Neural progenitor cell (in vitro differentiated cells): ENCODE results near the gene ASTN1. TPM values are rescaled to one million over a fixed set of nuclear protein-coding genes. Genes with fewer than 3 reads are reported as not detected.
A peak's percentile ranks its signal among the peaks of the same experiment; 100 is the strongest.

Source experiments
- DNase-seq: peaks from one replicate; pipeline ENCODE4 v3.0.0-alpha.2; 2016; ENCODE audit warnings: low spot score
- H2AFZ ChIP-seq: fragments of 200-600 bp; sonication (generic); replicated peaks from 2 replicates; pipeline ENCODE4 v1.6.1; 2016; ENCODE audit warnings: antibody characterized with exemption
- H3F3A ChIP-seq: fragments of 200-600 bp; sonication (generic); 2 replicates; pipeline ENCODE4 v1.6.1; 2016; ENCODE audit warnings: antibody characterized with exemption, low read depth
- H3K27ac ChIP-seq: fragments of 200-600 bp; sonication (generic); 2 replicates; pipeline ENCODE4 v1.5.1; 2016; ENCODE audit warnings: mild to moderate bottlenecking
- H3K27me3 ChIP-seq: fragments of 200-600 bp; sonication (generic); 2 replicates; pipeline ENCODE4 v1.6.1; 2016; ENCODE audit warnings: mild to moderate bottlenecking, moderate library complexity
- H3K36me3 ChIP-seq: fragments of 200-600 bp; sonication (generic); 2 replicates; pipeline ENCODE4 v1.5.1; 2016
- H3K4me1 ChIP-seq: fragments of 200-600 bp; sonication (generic); 2 replicates; pipeline ENCODE4 v1.6.1; 2016; ENCODE audit warnings: mixed run types
- H3K4me2 ChIP-seq: fragments of 200-600 bp; sonication (generic); 2 replicates; pipeline ENCODE4 v1.6.1; 2016
- H3K4me3 ChIP-seq: fragments of 200-600 bp; sonication (generic); 2 replicates; pipeline ENCODE4 v1.5.1; 2016
- H3K79me2 ChIP-seq: fragments of 200-600 bp; sonication (generic); 2 replicates; pipeline ENCODE4 v1.6.1; 2016; ENCODE audit warnings: low read depth
- H3K9ac ChIP-seq: fragments of 200-600 bp; sonication (generic); 2 replicates; pipeline ENCODE4 v1.6.1; 2016
- H3K9me3 ChIP-seq: fragments of 200-600 bp; sonication (generic); 2 replicates; pipeline ENCODE4 v1.5.1; 2016; ENCODE audit warnings: low read depth
- H4K20me1 ChIP-seq: fragments of 200-600 bp; sonication (generic); 2 replicates; pipeline ENCODE4 v1.6.1; 2016; ENCODE audit warnings: low read depth
- H3K27ac Mint-ChIP-seq: 3 replicates; pipeline ENCODE4 v1.8.0; 2021; ENCODE audit warnings: mixed read lengths
- H3K27me3 Mint-ChIP-seq: 2 replicates; pipeline ENCODE4 v1.8.0; 2022; ENCODE audit warnings: low read depth, mild to moderate bottlenecking, inconsistent platforms, moderate library complexity, mixed read lengths; ENCODE audit not compliant: insufficient read depth
- H3K36me3 Mint-ChIP-seq: 3 replicates; pipeline ENCODE4 v1.8.0; 2021; ENCODE audit warnings: mixed read lengths
- H3K4me1 Mint-ChIP-seq: 3 replicates; pipeline ENCODE4 v1.8.0; 2021; ENCODE audit warnings: mixed read lengths
- H3K4me3 Mint-ChIP-seq: 3 replicates; pipeline ENCODE4 v1.8.0; 2021; ENCODE audit warnings: mild to moderate bottlenecking, moderate library complexity, mixed read lengths
- H3K9me3 Mint-ChIP-seq: 3 replicates; pipeline ENCODE4 v1.8.0; 2020; ENCODE audit warnings: mixed read lengths
- CTCF ChIP-seq: fragments of 200-600 bp; sonication (generic); IDR thresholded peaks from 2 replicates; pipeline ENCODE4 v1.5.1; 2017; ENCODE audit warnings: antibody characterized with exemption, mild to moderate bottlenecking
- EZH2 ChIP-seq: fragments of 200-600 bp; sonication (generic); IDR thresholded peaks from 2 replicates; pipeline ENCODE4 v1.6.1; 2017; ENCODE audit warnings: antibody characterized with exemption, mild to moderate bottlenecking, moderate library complexity
- EZH2phosphoT487 ChIP-seq: fragments of 200-600 bp; sonication (generic); IDR thresholded peaks from 2 replicates; pipeline ENCODE4 v1.6.1; 2017; ENCODE audit warnings: antibody characterized with exemption
- microRNA counts: library from miRNA; unstranded; fragments of <30 nt; microRNA quantifications from one replicate; lab custom pipeline; 2016
- microRNA-seq: library from miRNA; unstranded; fragments of <30 nt; microRNA quantifications from one replicate; pipeline ENCODE4, GENCODE V29; 2016
- small RNA-seq: library from RNA; depleted of rRNA; stranded (forward); fragments of <200 nt; gene quantifications from one replicate; pipeline ENCODE3, GENCODE V24; 2015
- total RNA-seq: library from RNA; depleted of rRNA; stranded (reverse); fragments of >200 nt; gene quantifications from 2 replicates; pipeline ENCODE4 v1.2.3, GENCODE V29; 2015; ENCODE audit warnings: low replicate concordance

Gene ASTN1
- total RNA-seq, 1 donor from 2014 or later: 7.7 TPM

GRCh38 chr1:176811511-176812288, 352.8 kb downstream of the ASTN1 start:
- Histone ChIP-seq H3K36me3 (no peaks in the 10 kb centered on the region), H3F3A (no peaks in the 10 kb centered on the region), H3K79me2 (no peaks in the 10 kb centered on the region), H2AFZ (peak overlapping the region; percentile 60), H4K20me1 (no peaks in the 10 kb centered on the region), H3K27me3 (no peaks in the 10 kb centered on the region), H3K4me2 (peak overlapping the region; percentile 11), H3K9ac (no peak overlapping the region), H3K4me3 (no peak overlapping the region), H3K9me3 (no peaks in the 10 kb centered on the region), H3K27ac (no peak overlapping the region), H3K4me1 (peaks cover 11% of the 10 kb centered on the region)
- DNase-seq: peak; percentile 45
- peaks cover 3% of the 10 kb centered on the region for H3K27me3 Mint-ChIP-seq
- TF ChIP-seq CTCF (no peak), EZH2 (no peak), EZH2phosphoT487 (no peak)
- peak overlapping the region; percentile 17 for H3K27ac Mint-ChIP-seq
- H3K9me3 Mint-ChIP-seq: no peaks in the 10 kb centered on the region
- H3K36me3 Mint-ChIP-seq: no peaks in the 10 kb centered on the region
- no peak overlapping the region for H3K4me3 Mint-ChIP-seq
- peaks cover 14% of the 10 kb centered on the region for H3K4me1 Mint-ChIP-seq

GRCh38 chr1:176809292-176809691, 355.2 kb downstream of the ASTN1 start:
- H3K4me3 Mint-ChIP-seq: no peak overlapping the region
- H3K27ac Mint-ChIP-seq: no peak overlapping the region
- no peaks in the 10 kb centered on the region for H4K20me1 ChIP-seq
- H3K4me1 Mint-ChIP-seq: peaks cover 14% of the 10 kb centered on the region
- H3K4me3 ChIP-seq: no peak overlapping the region
- no peaks in the 10 kb centered on the region for H3K27me3 ChIP-seq
- H3K9ac ChIP-seq: no peak overlapping the region
- H3K4me1 ChIP-seq: peaks cover 11% of the 10 kb centered on the region
- H3K9me3 ChIP-seq: no peaks in the 10 kb centered on the region
- H3K27ac ChIP-seq: no peak overlapping the region
- H3K27me3 Mint-ChIP-seq: peaks cover 3% of the 10 kb centered on the region
- no peaks in the 10 kb centered on the region for H3F3A ChIP-seq
- no peak overlapping the region for H3K4me2 ChIP-seq
- no peak for DNase-seq
- no peak overlapping the region for H2AFZ ChIP-seq
- no peaks in the 10 kb centered on the region for H3K36me3 ChIP-seq
- TF ChIP-seq EZH2: no peak
- TF ChIP-seq CTCF: no peak
- TF ChIP-seq EZH2phosphoT487: no peak
- H3K36me3 Mint-ChIP-seq: no peaks in the 10 kb centered on the region
- no peaks in the 10 kb centered on the region for H3K9me3 Mint-ChIP-seq
- no peaks in the 10 kb centered on the region for H3K79me2 ChIP-seq

MicroRNAs encoded within 50 kb of the gene (microRNA counts, 767-probe panel; counts per million panel counts)
- 460 counts per million, percentile 90 among the panel's probes with 10 or more counts for microRNA hsa-miR-488-3p (lab: Ali Mortazavi, UCI)

Small RNA genes lying within 50 kb of the gene (microRNA-seq; reads per million reads assigned to microRNA genes)
- gene MIR488: 1.6 reads per million

Small RNA genes lying within 50 kb of the gene (small RNA-seq; reads per million reads assigned to genes)
- not detected for gene MIR488

Other genes starting within 250 kb of the ASTN1 start
- gene BRINP2, start 6.2 kb upstream of the ASTN1 start, total RNA-seq: 0.06 TPM in 1 of 2 replicates, not detected in the other